ENCODE data around the gene MSN.
"Not testable (repeated sequence)": the region's sequence is repeated elsewhere in the genome, so short reads cannot be mapped to it uniquely, and the experiment has no call there.

MSN gene

DNA sequence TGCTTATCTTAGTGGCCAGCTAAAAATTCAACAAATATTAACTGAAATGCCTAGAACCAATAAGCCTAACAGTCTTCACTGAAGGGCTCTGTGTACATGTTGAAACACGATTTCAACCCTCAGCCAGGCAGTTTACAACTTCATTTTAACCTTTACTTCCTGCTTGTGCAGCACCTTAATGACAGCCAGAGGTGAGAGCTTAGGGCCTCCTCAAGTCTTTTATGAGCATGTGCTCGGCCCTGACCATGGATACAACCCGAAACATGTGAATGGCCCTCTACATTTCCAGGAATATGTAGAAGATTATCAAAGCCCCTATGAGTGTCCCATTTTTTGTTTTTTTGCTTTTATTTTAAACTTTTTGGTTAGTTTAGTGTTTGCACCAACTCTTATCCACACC lies 88.3 kb downstream of the MSN start:
- Mint-ChIP-seq H3K4me3 (no peak overlapping the region), H3K27ac (no peak overlapping the region), H3K36me3 (no peaks in the 10 kb centered on the region), H3K9me3 (no peaks in the 10 kb centered on the region), H3K27me3 (no peaks in the 10 kb centered on the region), H3K4me1 (peaks cover 14% of the 10 kb centered on the region)
- DNase-seq (ENCODE audit: low spot score in 2 of 2) (no peak), ATAC-seq (ENCODE audit: low read depth) (no peak)

- Mint-ChIP-seq H3K4me3 (no peak overlapping the region), H3K27me3 (no peaks in the 10 kb centered on the region), H3K36me3 (peaks cover 3% of the 10 kb centered on the region), H3K27ac (no peak overlapping the region), H3K4me1 (peaks cover 2% of the 10 kb centered on the region), H3K9me3 (no peaks in the 10 kb centered on the region)
- no peak for DNase-seq (ENCODE audit: low spot score in 2 of 2)
- no peak for ATAC-seq (ENCODE audit: low read depth)
These were observed 90.5 kb downstream of the MSN start for GRCh38 chrX:65757943-65758342.

- ATAC-seq (ENCODE audit: low read depth) (no peak), DNase-seq (ENCODE audit: low spot score in 2 of 2) (no peak)
- H3K4me3 Mint-ChIP-seq: no peak overlapping the region
- peaks cover 3% of the 10 kb centered on the region for H3K36me3 Mint-ChIP-seq
- H3K4me1 Mint-ChIP-seq: no peaks in the 10 kb centered on the region
- no peak overlapping the region for H3K27ac Mint-ChIP-seq
- H3K9me3 Mint-ChIP-seq: no peaks in the 10 kb centered on the region
- no peaks in the 10 kb centered on the region for H3K27me3 Mint-ChIP-seq
These were observed 91.1 kb downstream of the MSN start for GRCh38 chrX:65758505-65758904.

DNA sequence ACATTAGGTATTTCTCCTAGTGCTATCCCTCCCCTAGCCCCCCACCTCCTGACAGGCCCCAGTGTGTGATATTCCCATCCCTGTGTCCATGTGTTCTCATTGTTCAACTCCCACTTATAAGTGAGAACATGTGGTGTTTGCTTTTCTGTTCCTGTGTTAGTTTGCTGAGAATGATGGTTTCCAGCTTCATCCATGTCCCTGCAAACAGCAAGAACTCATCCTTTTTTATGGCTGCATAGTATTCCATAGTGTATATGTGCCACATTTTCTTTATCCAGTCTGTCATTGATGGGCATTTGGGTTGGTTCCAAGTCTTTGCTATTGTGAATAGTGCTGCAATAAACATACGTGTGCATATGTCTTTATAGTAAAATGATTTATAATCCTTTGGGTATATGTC lies 92.1 kb downstream of the MSN start:
- H3K4me3 Mint-ChIP-seq; H3K27me3 Mint-ChIP-seq; DNase-seq (ENCODE audit: low spot score in 2 of 2); H3K9me3 Mint-ChIP-seq; H3K4me1 Mint-ChIP-seq; H3K36me3 Mint-ChIP-seq; ATAC-seq (ENCODE audit: low read depth); H3K27ac Mint-ChIP-seq: not testable (repeated sequence)

DNA sequence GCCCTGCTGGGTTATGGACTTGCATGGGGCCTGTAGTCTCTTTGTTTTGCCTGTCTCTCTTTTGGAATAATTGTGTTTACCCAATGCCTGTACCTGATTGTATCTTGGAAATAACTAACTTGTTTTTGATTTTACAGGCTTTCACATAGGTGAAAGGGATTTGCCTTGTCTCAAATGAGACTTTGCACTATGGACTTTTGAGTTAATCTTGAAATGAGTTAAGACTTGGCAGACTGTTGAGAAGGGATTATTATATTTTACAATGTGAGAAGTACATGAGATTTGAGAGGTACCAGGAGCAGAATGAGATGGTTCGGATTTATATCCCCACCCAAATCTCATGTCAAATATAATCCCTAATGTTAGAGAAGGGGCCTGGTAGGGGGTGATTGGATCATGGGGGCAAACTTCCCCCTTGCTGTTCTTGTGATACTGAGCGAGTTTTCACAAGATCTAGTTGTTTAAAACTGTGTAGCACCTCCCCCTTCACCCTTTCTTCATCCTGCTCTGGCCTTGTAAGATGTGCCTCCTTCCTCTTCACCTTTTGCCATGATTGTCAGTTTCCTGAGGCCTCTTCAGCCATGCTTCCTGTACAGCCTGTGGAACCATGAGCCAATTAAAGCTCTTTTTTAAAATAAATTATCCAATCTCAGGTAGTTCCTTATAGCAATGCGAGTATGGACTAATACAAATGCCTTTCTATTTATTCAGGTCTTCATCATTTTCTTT lies 102.3 kb downstream of the MSN start:
- Mint-ChIP-seq H3K4me1 (peaks cover 15% of the 10 kb centered on the region), H3K27ac (no peak overlapping the region), H3K4me3 (no peak overlapping the region), H3K36me3 (no peaks in the 10 kb centered on the region), H3K9me3 (no peaks in the 10 kb centered on the region), H3K27me3 (no peaks in the 10 kb centered on the region)
- ATAC-seq (ENCODE audit: low read depth) (no peak), DNase-seq (ENCODE audit: low spot score in 2 of 2) (no peak)

DNA sequence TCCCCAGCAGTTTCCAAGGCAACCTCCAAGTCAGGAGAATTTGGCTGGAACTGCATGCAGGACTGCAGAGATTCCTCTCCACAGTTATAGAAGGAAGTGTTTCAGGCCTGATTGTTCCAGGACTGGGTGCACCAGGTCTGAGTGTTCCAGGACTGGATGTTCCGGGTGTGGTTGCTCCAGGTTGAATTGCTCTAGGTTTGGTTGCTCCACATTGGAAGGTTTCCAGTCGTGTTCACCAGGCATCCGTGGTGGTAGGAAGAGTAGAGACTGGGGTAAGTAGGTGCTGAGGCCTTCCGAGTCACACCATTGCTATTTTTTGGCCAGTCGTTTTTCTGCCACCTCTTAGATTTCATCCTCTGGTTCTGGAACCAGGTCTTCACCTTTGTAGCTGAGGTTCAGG lies 105.4 kb downstream of the MSN start:
- Mint-ChIP-seq H3K36me3 (no peaks in the 10 kb centered on the region), H3K27ac (no peak overlapping the region)

GRCh38 chrX:65781845-65782244 lies 114.4 kb downstream of the MSN start:
- Mint-ChIP-seq H3K27me3 (no peaks in the 10 kb centered on the region), H3K4me1 (peaks cover 8% of the 10 kb centered on the region), H3K4me3 (no peak overlapping the region), H3K27ac (no peak overlapping the region), H3K36me3 (no peaks in the 10 kb centered on the region), H3K9me3 (no peaks in the 10 kb centered on the region)
- ATAC-seq (ENCODE audit: low read depth) (no peak), DNase-seq (ENCODE audit: low spot score in 2 of 2) (no peak)

More for the DNA sequence above, 105.4 kb downstream of the MSN start:
- no peaks in the 10 kb centered on the region for H3K27me3 Mint-ChIP-seq
- H3K4me1 Mint-ChIP-seq: peaks cover 15% of the 10 kb centered on the region
- ATAC-seq (ENCODE audit: low read depth) (no peak), DNase-seq (ENCODE audit: low spot score in 2 of 2) (no peak)
- no peaks in the 10 kb centered on the region for H3K9me3 Mint-ChIP-seq
- no peak overlapping the region for H3K4me3 Mint-ChIP-seq

DNA sequence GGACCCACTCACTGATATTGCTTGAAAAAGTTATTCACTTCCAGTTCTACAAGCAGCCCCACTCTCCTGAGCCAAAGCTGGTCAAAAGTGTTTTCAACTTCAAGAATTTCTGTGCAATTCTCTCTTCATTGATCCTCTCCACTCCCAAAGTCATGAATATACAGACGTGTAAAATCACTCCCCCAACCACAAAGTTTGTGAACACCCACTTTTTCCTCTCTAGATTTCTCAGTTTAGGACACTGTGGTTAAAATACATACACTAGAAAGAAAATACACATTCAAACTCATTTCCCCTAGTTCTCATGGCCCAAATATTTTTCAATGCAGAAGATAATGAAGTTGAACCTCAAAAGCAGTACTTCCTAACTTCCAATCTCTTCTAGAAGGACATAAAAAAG lies 116.3 kb downstream of the MSN start:
- Mint-ChIP-seq H3K4me3 (no peak overlapping the region), H3K9me3 (no peaks in the 10 kb centered on the region), H3K27me3 (no peaks in the 10 kb centered on the region), H3K36me3 (no peaks in the 10 kb centered on the region), H3K4me1 (peaks cover 8% of the 10 kb centered on the region), H3K27ac (no peak overlapping the region)
- DNase-seq (ENCODE audit: low spot score in 2 of 2) (no peak), ATAC-seq (ENCODE audit: low read depth) (no peak)
